ENCODE measurements around the gene PRSS33.

PRSS33 gene

GRCh38 chr16:2761886-2762583 lies 25.3 kb downstream of the PRSS33 start:
- DNase-seq (ENCODE audit: low read depth), result no peak

- DNase-seq (ENCODE audit: low read depth), result no peak
Observed at GRCh38 chr16:2761472-2761871, 25.9 kb downstream of the PRSS33 start.

- no peak for DNase-seq (ENCODE audit: low read depth)
Observed at GRCh38 chr16:2757344-2757743, 30.0 kb downstream of the PRSS33 start.

- no peak for DNase-seq (ENCODE audit: low read depth)
Observed at GRCh38 chr16:2756288-2757015, 30.9 kb downstream of the PRSS33 start.

GRCh38 chr16:2755158-2755557 lies 32.2 kb downstream of the PRSS33 start:
- DNase-seq (ENCODE audit: low read depth), result no peak

- no peak for DNase-seq (ENCODE audit: low read depth)
Observed at GRCh38 chr16:2753733-2754020, 33.7 kb downstream of the PRSS33 start.

- DNase-seq (ENCODE audit: low read depth), result no peak
Observed at GRCh38 chr16:2752850-2753732, 34.3 kb downstream of the PRSS33 start.

GRCh38 chr16:2752035-2752849 lies 35.1 kb downstream of the PRSS33 start, which contains the start of gene SRRM2:
TSS of gene SRRM2 (plus strand) at chr16:2752638. CDS start at chr16:2756365, 3,727 bp downstream.
- DNase-seq (ENCODE audit: low read depth), result peak; percentile 77

- no peak for DNase-seq (ENCODE audit: low read depth)
Observed at GRCh38 chr16:2751577-2752034, 35.8 kb downstream of the PRSS33 start.

GRCh38 chr16:2749936-2750335 lies 37.4 kb downstream of the PRSS33 start:
- no peak for DNase-seq (ENCODE audit: low read depth)

- no peak for DNase-seq (ENCODE audit: low read depth)
Observed at GRCh38 chr16:2749476-2749875, 37.9 kb downstream of the PRSS33 start.

- no peak for DNase-seq (ENCODE audit: low read depth)
Observed at GRCh38 chr16:2748757-2749455, 38.5 kb downstream of the PRSS33 start.

- DNase-seq (ENCODE audit: low read depth), result no peak
Observed at GRCh38 chr16:2745961-2746360, 41.4 kb downstream of the PRSS33 start.

- DNase-seq (ENCODE audit: low read depth), result no peak
Observed at GRCh38 chr16:2745116-2745890, 42.1 kb downstream of the PRSS33 start.

GRCh38 chr16:2744711-2745110 lies 42.6 kb downstream of the PRSS33 start:
- DNase-seq (ENCODE audit: low read depth), result no peak

- no peak for DNase-seq (ENCODE audit: low read depth)
Observed at GRCh38 chr16:2743007-2743810, 44.2 kb downstream of the PRSS33 start.

- DNase-seq (ENCODE audit: low read depth), result no peak
Observed at GRCh38 chr16:2742323-2743006, 44.9 kb downstream of the PRSS33 start.

GRCh38 chr16:2741168-2741567 lies 46.2 kb downstream of the PRSS33 start:
- DNase-seq (ENCODE audit: low read depth), result no peak

GRCh38 chr16:2740476-2740875 lies 46.9 kb downstream of the PRSS33 start:
- no peak for DNase-seq (ENCODE audit: low read depth)

Measured in GM04503 (cell line).